Gastrocnemius medialis (tissue), 4 donors: Measurements from ENCODE around the gene SLCO1A2.

Experiments used
- POLR2A ChIP-seq, 2 donors: fragments of 450-650 bp; IDR thresholded peaks; one replicate each; pipeline ENCODE4 v1.6.1; 2017; ENCODE audit warnings: antibody characterized with exemption in 2 of 2, mild to moderate bottlenecking in 2 of 2, moderate library complexity in 2 of 2
- TF ChIP-seq, protein P1 (sequence below), 5 experiments: fragments of 450-650 bp in 3 of 5; fragments of 200-600 bp in 2 of 5; sonication (generic) in 2 of 5; IDR thresholded peaks in 4 of 5; conservative IDR thresholded peaks in 1 of 5; 1 replicate in 4 of 5; 2 replicates in 1 of 5; pipeline ENCODE4 v1.5.1; 2016 to 2019; ENCODE audit warnings: antibody characterized with exemption in 5 of 5, mild to moderate bottlenecking in 3 of 5, moderate library complexity in 3 of 5

DNA sequence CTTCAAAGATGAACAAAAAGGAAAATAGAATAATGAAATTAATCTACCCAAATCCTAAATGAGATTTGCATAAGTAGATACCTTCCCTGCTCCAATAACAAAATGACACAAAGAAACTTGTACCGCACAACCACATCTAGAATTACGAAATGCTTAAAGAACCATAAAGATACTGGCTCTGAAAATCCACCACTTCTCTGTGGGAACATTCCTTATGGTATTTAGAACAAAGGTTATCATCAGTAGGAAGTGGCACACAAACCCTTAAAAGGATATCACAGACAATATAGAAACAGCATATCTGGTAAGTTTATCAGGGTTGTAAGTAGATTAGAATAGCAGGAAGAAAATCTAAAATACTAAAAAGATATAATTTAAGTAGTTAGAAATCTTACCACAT, 49.5 kb upstream of the SLCO1A2 start:
- TF ChIP-seq, protein P1, sequence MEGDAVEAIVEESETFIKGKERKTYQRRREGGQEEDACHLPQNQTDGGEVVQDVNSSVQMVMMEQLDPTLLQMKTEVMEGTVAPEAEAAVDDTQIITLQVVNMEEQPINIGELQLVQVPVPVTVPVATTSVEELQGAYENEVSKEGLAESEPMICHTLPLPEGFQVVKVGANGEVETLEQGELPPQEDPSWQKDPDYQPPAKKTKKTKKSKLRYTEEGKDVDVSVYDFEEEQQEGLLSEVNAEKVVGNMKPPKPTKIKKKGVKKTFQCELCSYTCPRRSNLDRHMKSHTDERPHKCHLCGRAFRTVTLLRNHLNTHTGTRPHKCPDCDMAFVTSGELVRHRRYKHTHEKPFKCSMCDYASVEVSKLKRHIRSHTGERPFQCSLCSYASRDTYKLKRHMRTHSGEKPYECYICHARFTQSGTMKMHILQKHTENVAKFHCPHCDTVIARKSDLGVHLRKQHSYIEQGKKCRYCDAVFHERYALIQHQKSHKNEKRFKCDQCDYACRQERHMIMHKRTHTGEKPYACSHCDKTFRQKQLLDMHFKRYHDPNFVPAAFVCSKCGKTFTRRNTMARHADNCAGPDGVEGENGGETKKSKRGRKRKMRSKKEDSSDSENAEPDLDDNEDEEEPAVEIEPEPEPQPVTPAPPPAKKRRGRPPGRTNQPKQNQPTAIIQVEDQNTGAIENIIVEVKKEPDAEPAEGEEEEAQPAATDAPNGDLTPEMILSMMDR (IDR thresholded peaks at IDR 0.05 in 4 of 5, conservative IDR thresholded peaks at IDR 0.05 in 1 of 5): no peak
- TF ChIP-seq POLR2A (IDR thresholded peaks at IDR 0.05): no peak
